Measurements from ENCODE around the gene RPL10A. TPM values are rescaled to one million over a fixed set of nuclear protein-coding genes. Genes with fewer than 3 reads are reported as not detected.

The RPL10A gene
- polyA plus RNA-seq, 4 donors: 1,735 to 2,163 (median 2,054) TPM

GRCh38 chr6:35474131-35474941 is 6.1 kb downstream of the RPL10A start:
- no peak for DNase-seq (ENCODE audit: low read depth in 4 of 4, low spot score in 2 of 4)

GRCh38 chr6:35474942-35475570 is 6.9 kb downstream of the RPL10A start:
- DNase-seq (ENCODE audit: low read depth in 4 of 4, low spot score in 2 of 4): no peak

GRCh38 chr6:35475573-35475972 is 7.4 kb downstream of the RPL10A start:
- DNase-seq (ENCODE audit: low read depth in 4 of 4, low spot score in 2 of 4): no peak

GRCh38 chr6:35476004-35476403 is 7.8 kb downstream of the RPL10A start:
- no peak for DNase-seq (ENCODE audit: low read depth in 4 of 4, low spot score in 2 of 4)

GRCh38 chr6:35477028-35477427 is 8.8 kb downstream of the RPL10A start:
- DNase-seq (ENCODE audit: low read depth in 4 of 4, low spot score in 2 of 4): no peak

GRCh38 chr6:35477551-35478179 is 9.5 kb downstream of the RPL10A start:
- DNase-seq (ENCODE audit: low read depth in 4 of 4, low spot score in 2 of 4): no peak

GRCh38 chr6:35478259-35478658 is 10.1 kb downstream of the RPL10A start:
- no peak for DNase-seq (ENCODE audit: low read depth in 4 of 4, low spot score in 2 of 4)

GRCh38 chr6:35480176-35480575 is 12.0 kb downstream of the RPL10A start:
- no peak for DNase-seq (ENCODE audit: low read depth in 4 of 4, low spot score in 2 of 4)

- no peak for DNase-seq (ENCODE audit: low read depth in 4 of 4, low spot score in 2 of 4)
Observed at GRCh38 chr6:35481226-35481625, 13.0 kb downstream of the RPL10A start.

- DNase-seq (ENCODE audit: low read depth in 4 of 4, low spot score in 2 of 4): no peak
Observed at GRCh38 chr6:35483062-35483461, 14.9 kb downstream of the RPL10A start.

GRCh38 chr6:35483490-35483889 is 15.3 kb downstream of the RPL10A start:
- no peak for DNase-seq (ENCODE audit: low read depth in 4 of 4, low spot score in 2 of 4)

GRCh38 chr6:35483893-35484645 is 15.9 kb downstream of the RPL10A start:
- no peak for DNase-seq (ENCODE audit: low read depth in 4 of 4, low spot score in 2 of 4)

GRCh38 chr6:35484921-35485392 is 16.8 kb downstream of the RPL10A start:
- DNase-seq (ENCODE audit: low read depth in 4 of 4, low spot score in 2 of 4): no peak

GRCh38 chr6:35485402-35485877 is 17.2 kb downstream of the RPL10A start:
- no peak for DNase-seq (ENCODE audit: low read depth in 4 of 4, low spot score in 2 of 4)

- no peak for DNase-seq (ENCODE audit: low read depth in 4 of 4, low spot score in 2 of 4)
Observed at GRCh38 chr6:35486005-35486925, 18.1 kb downstream of the RPL10A start.

- no peak for DNase-seq (ENCODE audit: low read depth in 4 of 4, low spot score in 2 of 4)
Observed at GRCh38 chr6:35487658-35488516, 19.7 kb downstream of the RPL10A start.

GRCh38 chr6:35488517-35488862 is 20.3 kb downstream of the RPL10A start:
- no peak for DNase-seq (ENCODE audit: low read depth in 4 of 4, low spot score in 2 of 4)

GRCh38 chr6:35489066-35489465 is 20.9 kb downstream of the RPL10A start:
- no peak for DNase-seq (ENCODE audit: low read depth in 4 of 4, low spot score in 2 of 4)

Measured in left renal cortex interstitium (tissue), 4 donors.